ENCODE data around the gene UBE2O. TPM values are rescaled to one million over a fixed set of nuclear protein-coding genes. Genes with fewer than 3 reads are reported as not detected.

UBE2O gene
- total RNA-seq, 6 donors from 2014 or later: 20.5 to 55.5 (median 27.7) TPM

- Histone ChIP-seq H3K36me3 (no peaks in the 10 kb centered on the region), H3K4me3 (no peak overlapping the region), H3K9me3 (no peaks in the 10 kb centered on the region), H3K27me3 (no peaks in the 10 kb centered on the region), H3K27ac (no peak overlapping the region), H3K4me1 (peaks cover 13 to 24% (median 16%) of the 10 kb centered on the region in 4 donors)
- ATAC-seq (ENCODE audit: low FRiP score in 2 of 2) (no peak), DNase-seq (no peak)
- TF ChIP-seq CTCF (IDR thresholded peaks at IDR 0.05) (no peak), POLR2A (IDR thresholded peaks at IDR 0.05) (no peak), POLR2AphosphoS5 (IDR thresholded peaks at IDR 0.05) (no peak), EP300 (IDR thresholded peaks at IDR 0.05) (no peak)
- 83 to 86% methylated on average over 8 to 13 of the region's 13 CpGs for WGBS, 2 donors
These were observed 11.1 kb downstream of the UBE2O start for GRCh38 chr17:76441686-76442340.

- H3K4me3 ChIP-seq: no peak overlapping the region
- TF ChIP-seq EP300 (IDR thresholded peaks at IDR 0.05): no peak
- TF ChIP-seq POLR2AphosphoS5 (IDR thresholded peaks at IDR 0.05): no peak
- TF ChIP-seq CTCF (IDR thresholded peaks at IDR 0.05): no peak
- no peak for TF ChIP-seq POLR2A (IDR thresholded peaks at IDR 0.05)
- H3K4me1 ChIP-seq: peaks cover 3 to 15% (median 6%) of the 10 kb centered on the region in 4 donors
- H3K27me3 ChIP-seq: no peaks in the 10 kb centered on the region
- 80 to 100% methylated on average over 1 to 2 of the region's 2 CpGs for WGBS, 2 donors
- H3K9me3 ChIP-seq: no peaks in the 10 kb centered on the region
- DNase-seq: no peak
- H3K36me3 ChIP-seq: no peaks in the 10 kb centered on the region
- ATAC-seq (ENCODE audit: low FRiP score in 2 of 2): no peak
- no peak overlapping the region for H3K27ac ChIP-seq
These were observed 12.1 kb downstream of the UBE2O start for GRCh38 chr17:76440751-76441362.

DNA sequence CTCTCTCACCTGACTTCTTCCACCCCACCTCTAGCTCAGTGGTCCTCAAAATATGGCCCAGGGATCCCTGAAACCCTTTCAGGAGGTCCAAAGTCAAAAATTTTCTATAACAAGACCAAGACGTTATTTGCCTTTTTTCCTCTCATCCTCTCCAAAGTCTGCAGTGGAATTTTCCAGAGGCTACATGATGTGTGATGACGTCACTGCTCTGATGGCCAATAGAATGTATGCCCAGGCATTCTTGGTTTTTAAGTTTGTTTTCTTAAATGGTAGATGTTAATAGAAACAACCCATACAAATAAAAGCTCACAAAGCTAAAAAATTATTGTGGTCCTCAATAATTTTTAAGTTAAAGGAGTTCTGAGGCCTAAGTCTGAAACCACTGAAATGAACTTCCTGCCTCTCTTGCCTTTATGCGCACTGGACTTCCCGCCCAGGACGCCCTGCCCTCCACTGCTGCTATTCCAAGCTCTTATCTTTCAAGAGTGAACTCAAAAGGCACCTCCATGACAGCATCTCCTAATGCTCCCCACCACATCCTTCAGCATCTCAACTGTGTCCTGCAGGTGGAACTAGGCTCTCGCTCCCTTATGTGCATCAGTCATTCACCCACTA, 13.5 kb downstream of the UBE2O start:
- no peak for ATAC-seq (ENCODE audit: low FRiP score in 2 of 2)
- DNase-seq: no peak

GRCh38 chr17:76438906-76439305, 14.0 kb downstream of the UBE2O start:
- H3K27ac ChIP-seq: no peak overlapping the region
- DNase-seq: no peak
- no peak overlapping the region for H3K4me3 ChIP-seq
- no peaks in the 10 kb centered on the region for H3K9me3 ChIP-seq
- H3K27me3 ChIP-seq: no peaks in the 10 kb centered on the region
- H3K4me1 ChIP-seq: peaks cover 0 to 5% (median 0%) of the 10 kb centered on the region in 4 donors
- no peak for TF ChIP-seq CTCF (IDR thresholded peaks at IDR 0.05)
- no peak for TF ChIP-seq POLR2AphosphoS5 (IDR thresholded peaks at IDR 0.05)
- TF ChIP-seq POLR2A (IDR thresholded peaks at IDR 0.05): no peak
- TF ChIP-seq EP300 (IDR thresholded peaks at IDR 0.05): no peak
- no peak for ATAC-seq (ENCODE audit: low FRiP score in 2 of 2)
- 88 to 97% methylated on average over 9 of the region's 9 CpGs for WGBS, 2 donors
- peaks cover 0 to 2% (median 0%) of the 10 kb centered on the region in 4 donors for H3K36me3 ChIP-seq

More for the DNA sequence above, 13.5 kb downstream of the UBE2O start:
- Histone ChIP-seq H3K4me3 (no peak overlapping the region), H3K9me3 (no peaks in the 10 kb centered on the region), H3K27me3 (no peaks in the 10 kb centered on the region), H3K27ac (no peak overlapping the region), H3K36me3 (peaks cover 0 to under 1% (median 0%) of the 10 kb centered on the region in 4 donors), H3K4me1 (peaks cover 0 to 10% (median 0%) of the 10 kb centered on the region in 4 donors)
- 85 to 90% methylated on average over 6 of the region's 6 CpGs for WGBS, 2 donors
- TF ChIP-seq POLR2AphosphoS5 (IDR thresholded peaks at IDR 0.05) (no peak), EP300 (IDR thresholded peaks at IDR 0.05) (no peak), CTCF (IDR thresholded peaks at IDR 0.05) (no peak), POLR2A (IDR thresholded peaks at IDR 0.05) (no peak)

Measured in upper lobe of left lung (tissue), 6 donors.